ENCODE data around the gene GCFC2.
A peak's percentile ranks its signal among the peaks of the same experiment; 100 is the strongest.
"Not testable (repeated sequence)": the region's sequence is repeated elsewhere in the genome, so short reads cannot be mapped to it uniquely, and the experiment has no call there.

GCFC2 gene

GRCh38 chr2:75710577-75711253 is at the start of gene GCFC2:
GCFC2 (minus strand) TSS chr2:75710915; CDS start chr2:75710855, 60 bp downstream.
- DNase-seq: peak; percentile 78 to 79

- DNase-seq: no peak
Measured at GRCh38 chr2:75752828-75753227, 42.1 kb upstream of the GCFC2 start.

- no peak for DNase-seq
Measured at GRCh38 chr2:75751824-75752468, 41.2 kb upstream of the GCFC2 start.

GRCh38 chr2:75751360-75751759 is 40.6 kb upstream of the GCFC2 start:
- DNase-seq: no peak

GRCh38 chr2:75737961-75738360 is 27.2 kb upstream of the GCFC2 start:
- no peak for DNase-seq

GRCh38 chr2:75736276-75736675 is 25.6 kb upstream of the GCFC2 start:
- no peak for DNase-seq

- no peak for DNase-seq
Measured at GRCh38 chr2:75729861-75730260, 19.1 kb upstream of the GCFC2 start.

- DNase-seq: no peak
Measured at GRCh38 chr2:75728614-75729419, 18.1 kb upstream of the GCFC2 start.

GRCh38 chr2:75722687-75723086 is 12.0 kb upstream of the GCFC2 start:
- DNase-seq: no peak

- DNase-seq: no peak
Measured at GRCh38 chr2:75720525-75720924, 9.8 kb upstream of the GCFC2 start.

GRCh38 chr2:75719616-75720015 is 8.9 kb upstream of the GCFC2 start:
- DNase-seq: no peak

- DNase-seq: no peak
Measured at GRCh38 chr2:75716406-75716805, 5.7 kb upstream of the GCFC2 start.

- not testable (repeated sequence) for DNase-seq
Measured at GRCh38 chr2:75711590-75711989, 875 bp upstream of the GCFC2 start.

GRCh38 chr2:75710220-75710576 is 517 bp downstream of the GCFC2 start:
- DNase-seq: no peak

GRCh38 chr2:75709297-75709696 is 1.4 kb downstream of the GCFC2 start:
- DNase-seq: no peak

GRCh38 chr2:75707901-75708300 is 2.8 kb downstream of the GCFC2 start:
- DNase-seq: no peak

- no peak for DNase-seq
Measured at GRCh38 chr2:75705921-75706320, 4.8 kb downstream of the GCFC2 start.

- DNase-seq: no peak
Measured at GRCh38 chr2:75703589-75704287, 7.0 kb downstream of the GCFC2 start.

GRCh38 chr2:75702593-75702992 is 8.1 kb downstream of the GCFC2 start:
- DNase-seq: no peak

GRCh38 chr2:75698918-75699317 is 11.8 kb downstream of the GCFC2 start:
- DNase-seq: no peak

- no peak for DNase-seq
Measured at GRCh38 chr2:75688196-75688595, 22.5 kb downstream of the GCFC2 start.

- DNase-seq: not testable (repeated sequence)
Measured at GRCh38 chr2:75683430-75683829, 27.3 kb downstream of the GCFC2 start.

GRCh38 chr2:75680402-75680801 is 30.3 kb downstream of the GCFC2 start:
- no peak for DNase-seq

Data from stimulated activated CD4-positive, alpha-beta T cell treated with anti-CD3 and anti-CD28 coated beads, Interleukin-2, amount 100 ng/mL, for 48 hours (primary cell).